GM12878 (cell line): Measurements from ENCODE around the gene BAG1. TPM values are rescaled to one million over a fixed set of nuclear protein-coding genes. Genes with fewer than 3 reads are reported as not detected.

Experiments used
- ATAC-seq: fragments of 200-7000 bp; cut with Tn5 transposase; 3 replicates; pipeline ENCODE4 v1.9.1; 2020; ENCODE audit warnings: mild to moderate bottlenecking, moderate library complexity
- BruUV-seq: library from RNA; stranded (reverse); fragments of 400-500 nt; replicated peaks from 2 replicates; lab custom pipeline; 2021; lab: Mats Ljungman, UMichigan
- CTCF ChIA-PET: fragments of 300-600 bp; sonication (Branson Sonifier 250); formaldehyde crosslinking; extraction: SDS; loops from one replicate; lab custom pipeline; 2021; ENCODE audit warnings: inconsistent platforms; lab: Yijun Ruan, JAX
- POLR2A ChIA-PET: fragments of 350-600 bp; formaldehyde crosslinking; extraction: SDS; loops from one replicate; lab custom pipeline; 2021; ENCODE audit warnings: inconsistent platforms; lab: Charles Lee
- RAD21 ChIA-PET: fragments of 300-600 bp; sonication (Branson Sonifier 250); formaldehyde crosslinking; loops from one replicate; lab custom pipeline; 2023; ENCODE audit warnings: antibody characterized with exemption; ENCODE audit not compliant: unreplicated experiment; lab: Charles Lee
- SMC1A ChIA-PET: fragments of 300-600 bp; sonication (Branson Sonifier 250); formaldehyde crosslinking; loops from one replicate; lab custom pipeline; 2023; ENCODE audit not compliant: unreplicated experiment, uncharacterized antibody; lab: Charles Lee
- DNase-seq: peaks from one replicate; pipeline ENCODE4 v3.0.0-alpha.2; 2011; ENCODE audit warnings: low read depth, low spot score
- FAIRE-seq: peaks from 3 replicates; lab custom pipeline; 2011; peaks lifted over from hg19 to GRCh38; lab: Jason Lieb, UNC
- H2AFZ ChIP-seq: 2 replicates; pipeline ENCODE4 v1.6.0; 2011; ENCODE audit warnings: low read depth, low read length, control low read depth; ENCODE audit not compliant: control insufficient read depth
- H3K27ac ChIP-seq: 2 replicates; pipeline ENCODE4 v1.5.1; 2011; ENCODE audit warnings: control low read depth; ENCODE audit not compliant: control insufficient read depth, insufficient read depth
- H3K27me3 ChIP-seq, 2 experiments: replicated peaks in 1 of 2; 2 replicates each; pipeline versions ENCODE4 v1.6.0 to v1.6.1; 2011; ENCODE audit warnings: low read length in 1 of 2; ENCODE audit not compliant: control insufficient read depth in 2 of 2, insufficient read depth in 2 of 2
- H3K36me3 ChIP-seq, 2 experiments: 2 replicates each; pipeline ENCODE4 v1.5.1; 2011; ENCODE audit warnings: low read length in 1 of 2; ENCODE audit not compliant: control insufficient read depth in 2 of 2, insufficient read depth in 2 of 2
- H3K4me1 ChIP-seq: 2 replicates; pipeline ENCODE4 v1.6.1; 2011; ENCODE audit warnings: mild to moderate bottlenecking, low read length, moderate library complexity, mixed read lengths; ENCODE audit not compliant: control insufficient read depth, insufficient read depth
- H3K4me2 ChIP-seq: 2 replicates; pipeline ENCODE4 v1.6.0; 2011; ENCODE audit warnings: control low read depth; ENCODE audit not compliant: control insufficient read depth, insufficient read depth
- H3K4me3 ChIP-seq: fragments of 200-600 bp; sonication (generic); 2 replicates; pipeline ENCODE4 v1.5.1; 2016
- H3K79me2 ChIP-seq: 2 replicates; pipeline ENCODE4 v1.6.0; 2011; ENCODE audit warnings: low read length; ENCODE audit not compliant: control insufficient read depth, insufficient read depth
- H3K9ac ChIP-seq: 2 replicates; pipeline ENCODE4 v1.8.0; 2011; ENCODE audit warnings: low read length, control low read depth, mixed read lengths; ENCODE audit not compliant: control insufficient read depth, insufficient read depth
- H3K9me3 ChIP-seq: replicated peaks from 3 replicates; pipeline ENCODE4 v1.5.1; 2011; ENCODE audit warnings: mild to moderate bottlenecking, low read length; ENCODE audit not compliant: control insufficient read depth, insufficient read depth
- H4K20me1 ChIP-seq: 2 replicates; pipeline ENCODE4 v1.6.0; 2011; ENCODE audit not compliant: control insufficient read depth, insufficient read depth
- CBFB ChIP-seq: IDR thresholded peaks from 2 replicates; pipeline ENCODE4 v1.6.1; 2016; ENCODE audit warnings: antibody characterized with exemption, low read depth
- E4F1 ChIP-seq: fragments of 450-650 bp; IDR thresholded peaks from 2 replicates; pipeline ENCODE4 v1.6.1; 2018; ENCODE audit warnings: borderline replicate concordance, mild to moderate bottlenecking; ENCODE audit not compliant: partially characterized antibody
- EED ChIP-seq: sonication (generic); IDR thresholded peaks from 2 replicates; pipeline ENCODE4 v1.6.1; 2016; ENCODE audit warnings: antibody characterized with exemption, low read depth
- RUNX3 ChIP-seq: IDR thresholded peaks from 2 replicates; pipeline ENCODE4 v1.6.1; 2012; ENCODE audit warnings: low read length, inconsistent platforms
- SPI1 ChIP-seq: IDR thresholded peaks from 2 replicates; pipeline ENCODE4 v1.6.1; 2011; ENCODE audit warnings: low read depth, mild to moderate bottlenecking, low read length, moderate library complexity, borderline replicate concordance; ENCODE audit not compliant: insufficient read depth
- WGBS: methylation state at CpG from one replicate; pipeline ENCODE4 v1.1.6; 2016; ENCODE audit warnings: low lambda C conversion rate; ENCODE audit not compliant: insufficient replicate concordance, insufficient coverage; ENCODE audit errors: missing lambda C conversion rate; 5-methylcytosine and 5-hydroxymethylcytosine counted together
- in situ Hi-C: fragments of 300-500 bp; cut with MboI; formaldehyde crosslinking; loops from 9 replicates; pipeline ENCODE4 v1.14.3; 2018; ENCODE audit warnings: mixed read lengths
- intact Hi-C: fragments of 100-400 bp; cut with micrococcal nuclease; formaldehyde crosslinking; loops from one replicate; pipeline ENCODE4 v1.14.2; 2022; ENCODE audit not compliant: unreplicated experiment
- polyA plus RNA-seq, 11 experiments: library from polyadenylated mRNA; depleted of rRNA in 4 of 11; unstranded in 6 of 11; stranded (reverse) in 5 of 11; fragments of >200 nt; fragmentation: Nextera tagmentation in 4 of 11; fragmentation: Illumina TruSeq in 1 of 11; extraction: Ambion mirVana in 4 of 11; extraction: Trizol in 1 of 11; gene quantifications; 1 replicate in 1 of 11; 2 replicates in 10 of 11; pipeline versions ENCODE4 v1.2.1 to v1.2.3, GENCODE V29; 2011 to 2016; ENCODE audit warnings: inconsistent platforms in 2 of 11, missing spikeins in 2 of 11, low read depth in 1 of 11
- total RNA-seq, 4 experiments: library from RNA; depleted of rRNA in 3 of 4; stranded (reverse); fragments of >200 nt in 3 of 4; fragmentation: Illumina TruSeq in 1 of 4; extraction: Trizol in 1 of 4; gene quantifications; 2 replicates each; pipeline versions ENCODE4 v1.2.1 to v1.2.3, GENCODE V29; 2013 to 2021

The BAG1 gene
- total and polyA plus RNA-seq, 10 of the 15 experiments (the other 5 are each of a cell fraction or from before 2014, with no cell fraction given) = 11.6 to 135 (median 68.9) TPM

- Histone ChIP-seq H4K20me1 (no peaks in the 10 kb centered on the region), H2AFZ (peak overlapping the region; percentile 20), H3K4me1 (peaks cover 24% of the 10 kb centered on the region)
- ChIA-PET POLR2A (interaction anchor here (0.8 kb wide), 1 partner anchor 18 kb away, joined by 3 read pairs; no protein-coding TSS in a partner anchor), SMC1A (interaction anchor here (0.5 to 1.2 kb wide), 2 partner anchors 18 to 69 kb away, joined by 3 read pairs; no protein-coding TSS in a partner anchor)
- FAIRE-seq = no peak
- peak; percentile 83 for TF ChIP-seq RUNX3
- 0 out of 2 replicates have a peak, but pooled peaks have one; percentile 20 for TF ChIP-seq EED
- TF ChIP-seq CBFB = peak; percentile 48; the same call in 1 of the 2 replicates
- TF ChIP-seq E4F1 = no peak
- peak; percentile 53; the same call in 1 of the 2 replicates for TF ChIP-seq SPI1
- TF ChIP-seq, all 136 proteins: peak for 4
- WGBS = 78% methylated on average over 14 of the region's 14 CpGs
- intact Hi-C loops (no loop called here), in situ Hi-C loops (loop anchor here (5.0 kb wide), 1 partner anchor 139 kb away; no protein-coding TSS in a partner anchor)
- ChIA-PET CTCF (no interaction called here), RAD21 (interaction anchor here (0.6 kb wide), 1 partner anchor 100 kb away, joined by 3 read pairs; no protein-coding TSS in a partner anchor)
- Histone ChIP-seq H3K4me3 (no peak overlapping the region; the same call in 1 of the 2 replicates), H3K9me3 (no peaks in the 10 kb centered on the region), H3K27ac (no peak overlapping the region), H3K36me3 (no peaks in the 10 kb centered on the region), H3K27me3 (no peaks in the 10 kb centered on the region), H3K9ac (no peak overlapping the region; the same call in 1 of the 2 replicates), H3K79me2 (no peaks in the 10 kb centered on the region), H3K4me2 (peak overlapping the region; percentile 56)
- peak; percentile 45 for ATAC-seq
- BruUV-seq = no TSS peak
- no peak for DNase-seq
Measured at GRCh38 chr9:33220681-33221567, 43.6 kb downstream of the BAG1 start.
